K562 (cell line): ENCODE data around the gene UBE2D2. TPM values are rescaled to one million over a fixed set of nuclear protein-coding genes. Genes with fewer than 3 reads are reported as not detected.

Source experiments
- ARID4B ChIP-seq: sonication (generic); formaldehyde crosslinking; IDR thresholded peaks from 2 replicates; pipeline ENCODE4 v1.8.0; 2022; ENCODE audit warnings: mild to moderate bottlenecking, missing genetic modification reagents
- BRCA1 ChIP-seq, 2 experiments: fragments of 450-650 bp in 1 of 2; sonication (generic) in 1 of 2; formaldehyde crosslinking in 1 of 2; IDR thresholded peaks; 2 replicates each; pipeline versions ENCODE4 v1.5.0 to v1.6.1; 2017 to 2020; ENCODE audit warnings: mild to moderate bottlenecking in 1 of 2, missing genetic modification reagents in 1 of 2
- CAMTA2 ChIP-seq: fragments of 250-450 bp; sonication (Bioruptor Pico); conservative IDR thresholded peaks from 2 replicates; pipeline ENCODE4 v1.5.1; 2022
- CBX3 ChIP-seq, 2 experiments: IDR thresholded peaks; 1 replicate in 1 of 2; 2 replicates in 1 of 2; pipeline ENCODE4 v1.6.1; 2012; ENCODE audit warnings: inconsistent platforms in 2 of 2, low read length in 2 of 2, borderline replicate concordance in 1 of 2, control low read depth in 1 of 2
- CBX5 ChIP-seq: IDR thresholded peaks from 2 replicates; pipeline ENCODE4 v1.6.1; 2014; ENCODE audit warnings: low read depth, borderline replicate concordance
- CREB3 ChIP-seq: fragments of 450-650 bp; conservative IDR thresholded peaks from 2 replicates; pipeline ENCODE4 v1.6.1; 2016; ENCODE audit warnings: missing genetic modification characterization, low read depth, mild to moderate bottlenecking, missing compliant biosample characterization, moderate library complexity
- DIDO1 ChIP-seq: fragments of 450-650 bp; IDR thresholded peaks from 2 replicates; pipeline ENCODE4 v1.6.1; 2016; ENCODE audit warnings: low read depth, missing biosample characterization, missing genetic modification characterization
- FOXA1 ChIP-seq: fragments of 450-650 bp; IDR thresholded peaks from 2 replicates; pipeline ENCODE4 v1.6.1; 2016; ENCODE audit warnings: mild to moderate bottlenecking, borderline replicate concordance
- IRF2 ChIP-seq: sonication (generic); formaldehyde crosslinking; IDR thresholded peaks from 2 replicates; pipeline ENCODE4 v1.8.1; 2022; ENCODE audit warnings: mild to moderate bottlenecking, missing genetic modification reagents
- JUNB ChIP-seq: fragments of 450-650 bp; formaldehyde crosslinking; conservative IDR thresholded peaks from 2 replicates; pipeline ENCODE4 v1.4.0; 2020; ENCODE audit warnings: mild to moderate bottlenecking
- JUND ChIP-seq, 2 experiments: IDR thresholded peaks; 2 replicates in 1 of 2; 3 replicates in 1 of 2; pipeline ENCODE4 v1.6.1; 2011; ENCODE audit warnings: borderline replicate concordance in 2 of 2, low read depth in 2 of 2, low read length in 2 of 2, improper control_type of control experiment in 1 of 2, missing biosample characterization in 1 of 2, missing genetic modification characterization in 1 of 2, missing genetic modification reagents in 1 of 2
- MYBL2 ChIP-seq, 2 experiments: fragments of 450-650 bp in 1 of 2; sonication (generic) in 1 of 2; formaldehyde crosslinking in 1 of 2; IDR thresholded peaks; 2 replicates each; pipeline versions ENCODE4 v1.6.1 to v1.8.1; 2017 to 2022; ENCODE audit warnings: borderline replicate concordance in 1 of 2, inconsistent platforms in 1 of 2, low read depth in 1 of 2, mild to moderate bottlenecking in 1 of 2, missing genetic modification reagents in 1 of 2, moderate library complexity in 1 of 2
- NFIX ChIP-seq: fragments of 250-450 bp; sonication (Bioruptor Pico); IDR thresholded peaks from 2 replicates; pipeline ENCODE4 v1.4.0; 2020; ENCODE audit warnings: low read depth, mild to moderate bottlenecking, moderate library complexity
- PRPF4 ChIP-seq: fragments of 200-400 bp; formaldehyde crosslinking; IDR thresholded peaks from one replicate; pipeline ENCODE4 v1.6.1; 2017; ENCODE audit warnings: low read length, low read depth, mild to moderate bottlenecking; ENCODE audit not compliant: insufficient read depth, poor library complexity, severe bottlenecking
- RHOXF2B ChIP-seq: fragments of 250-450 bp; sonication (Bioruptor Pico); conservative IDR thresholded peaks from 2 replicates; pipeline ENCODE4 v1.5.1; 2021
- SMAD2 ChIP-seq: fragments of 150-350 bp; IDR thresholded peaks from 2 replicates; pipeline ENCODE4 v1.6.1; 2014; ENCODE audit warnings: low read depth, mild to moderate bottlenecking, low read length
- SPI1 ChIP-seq: IDR thresholded peaks from 2 replicates; pipeline ENCODE4 v1.6.1; 2011; ENCODE audit warnings: low read depth, low read length, control low read depth, borderline replicate concordance
- TEAD2 ChIP-seq: fragments of 450-650 bp; IDR thresholded peaks from 2 replicates; pipeline ENCODE4 v1.6.1; 2016; ENCODE audit warnings: missing genetic modification characterization, control low read depth, missing compliant biosample characterization
- TRIM24 ChIP-seq, 2 experiments: fragments of 450-650 bp; IDR thresholded peaks; 2 replicates each; pipeline ENCODE4 v1.6.1; 2016
- USF2 ChIP-seq: sonication (generic); formaldehyde crosslinking; IDR thresholded peaks from 2 replicates; pipeline ENCODE4 v1.5.0; 2020; ENCODE audit warnings: missing genetic modification reagents
- ZKSCAN3 ChIP-seq: fragments of 250-450 bp; sonication (Bioruptor Pico); IDR thresholded peaks from 2 replicates; pipeline ENCODE4 v1.4.0; 2020
- polyA plus RNA-seq, 8 experiments: library from polyadenylated mRNA; depleted of rRNA in 4 of 8; stranded (reverse) in 5 of 8; unstranded in 3 of 8; fragments of >200 nt; fragmentation: Nextera tagmentation in 2 of 8; fragmentation: Illumina TruSeq in 1 of 8; extraction: Ambion mirVana in 2 of 8; extraction: Trizol in 1 of 8; gene quantifications; 2 replicates each; pipeline versions ENCODE4 v1.2.1 to v1.2.3, GENCODE V29; 2011 to 2014; ENCODE audit warnings: inconsistent platforms in 1 of 8, missing spikeins in 1 of 8
- total RNA-seq, 7 experiments: library from RNA; depleted of rRNA in 6 of 7; stranded (reverse); fragments of >200 nt in 6 of 7; fragmentation: Illumina TruSeq in 2 of 7; extraction: Trizol in 2 of 7; gene quantifications; 2 replicates each; pipeline versions ENCODE4 v1.2.1 to v1.2.3, GENCODE V29; 2011 to 2021; ENCODE audit warnings: low replicate concordance in 1 of 7

The UBE2D2 gene
- total and polyA plus RNA-seq, 9 of the 15 experiments (the other 6 are each of a cell fraction or from before 2014, with no cell fraction given), result 53.6 to 198 (median 122) TPM

GRCh38 chr5:139669662-139670368 lies 108.7 kb downstream of the UBE2D2 start (continued):
- TF ChIP-seq SPI1 (no peak), FOXA1 (no peak), MYBL2 (IDR thresholded peaks at IDR 0.05; ENCODE audit: low read depth) (no peak), MYBL2 (CRISPR knock-in tag; IDR thresholded peaks at IDR 0.05; ENCODE audit: borderline replicate concordance) (no peak), DIDO1 (tag) (no peak), JUNB (CRISPR knock-in tag) (no peak), USF2 (CRISPR knock-in tag) (no peak), PRPF4 (no peak), TEAD2 (no peak), SMAD2 (no peak), RHOXF2B (no peak), TRIM24 (IDR thresholded peaks at IDR 0.05) (peak; percentile 85 to 93), CBX3 (IDR thresholded peaks at IDR 0.05; ENCODE audit: borderline replicate concordance in 1 of 2, low read length in 2 of 2) (peak in 1 of 2 experiments; percentile 73; a peak in 1 of 3 replicates), BRCA1 (IDR thresholded peaks at IDR 0.05) (no peak), BRCA1 (CRISPR knock-in tag; IDR thresholded peaks at IDR 0.05) (no peak), IRF2 (CRISPR knock-in tag) (no peak), CREB3 (tag) (no peak), CAMTA2 (CRISPR knock-in tag) (no peak), NFIX (CRISPR knock-in tag) (no peak), CBX5 (0 out of 2 replicates have a peak, but pooled peaks have one; percentile 5), ARID4B (peak; percentile 83; the same call in 1 of the 2 replicates), ZKSCAN3 (CRISPR knock-in tag) (no peak), JUND (IDR thresholded peaks at IDR 0.05; ENCODE audit: borderline replicate concordance, low read depth, low read length) (peak; percentile 35; the same call in 1 of the 2 replicates), JUND (tag; IDR thresholded peaks at IDR 0.05; ENCODE audit: borderline replicate concordance, low read depth, low read length) (peak; percentile 42; the same call in 1 of the 3 replicates)
